K562 (cell line): ENCODE data around the gene OSBPL10. TPM values are rescaled to one million over a fixed set of nuclear protein-coding genes. Genes with fewer than 3 reads are reported as not detected.

ENCODE experiments used
- ATAC-seq: fragments of 200-7000 bp; cut with Tn5 transposase; 3 replicates; pipeline ENCODE4 v1.9.1; 2020; ENCODE audit warnings: moderate library complexity
- BruUV-seq: library from RNA; stranded (reverse); fragments of 400-500 nt; replicated peaks from 2 replicates; lab custom pipeline; 2021; lab: Mats Ljungman, UMichigan
- CTCF ChIA-PET: fragments of 300-600 bp; formaldehyde crosslinking; extraction: SDS; loops from one replicate; lab custom pipeline; 2021; ENCODE audit warnings: low intra/inter-chr PET ratio; lab: Yijun Ruan, JAX
- POLR2A ChIA-PET: fragments of 300-600, 350-650 bp; sonication (Branson Sonifier 250); formaldehyde crosslinking; extraction: SDS; loops from one replicate; lab custom pipeline; 2021; ENCODE audit warnings: antibody characterized with exemption, inconsistent platforms; lab: Yijun Ruan, JAX
- DNase-seq, 4 experiments: peaks; one replicate each; pipeline versions ENCODE4 v3.0.0 to v3.0.0-alpha.2; 2011 to 2018; ENCODE audit warnings: low spot score in 3 of 4, mixed read lengths in 3 of 4; ENCODE audit errors: extremely low read depth in 1 of 4
- FAIRE-seq: peaks from 2 replicates; lab custom pipeline; 2011; peaks lifted over from hg19 to GRCh38; lab: Jason Lieb, UNC
- H2AFZ ChIP-seq: 2 replicates; pipeline ENCODE4 v1.6.0; 2011; ENCODE audit warnings: low read depth, low read length, control low read depth, inconsistent platforms
- H3K27ac ChIP-seq: fragments of 200-600 bp; 3 replicates; pipeline ENCODE4 v1.8.0; 2011; ENCODE audit warnings: low read depth, mild to moderate bottlenecking, control low read depth, inconsistent platforms, low read length, moderate library complexity, mixed read lengths; ENCODE audit errors: extremely low read depth
- H3K27me3 ChIP-seq, 2 experiments: fragments of 300-600 bp in 1 of 2; 2 replicates in 1 of 2; 3 replicates in 1 of 2; pipeline versions ENCODE4 v1.6.0 to v1.8.0; 2011; ENCODE audit warnings: inconsistent platforms in 2 of 2, low read length in 2 of 2, mild to moderate bottlenecking in 1 of 2, mixed read lengths in 1 of 2, moderate library complexity in 1 of 2; ENCODE audit not compliant: control insufficient read depth in 2 of 2, insufficient read depth in 2 of 2
- H3K36me3 ChIP-seq: fragments of 300-600 bp; 3 replicates; pipeline ENCODE4 v1.8.0; 2011; ENCODE audit warnings: mild to moderate bottlenecking, low read length, inconsistent platforms; ENCODE audit not compliant: control insufficient read depth, insufficient read depth
- H3K4me1 ChIP-seq, 2 experiments: fragments of 200-600 bp in 1 of 2; replicated peaks in 1 of 2; 2 replicates in 1 of 2; 3 replicates in 1 of 2; pipeline versions ENCODE4 v1.5.1 to v1.8.0; 2011; ENCODE audit warnings: inconsistent platforms in 2 of 2, low read length in 2 of 2, mild to moderate bottlenecking in 1 of 2, mixed read lengths in 1 of 2, moderate library complexity in 1 of 2; ENCODE audit not compliant: control insufficient read depth in 2 of 2, insufficient read depth in 2 of 2
- H3K4me2 ChIP-seq: 2 replicates; pipeline ENCODE4 v1.6.1; 2011; ENCODE audit warnings: low read length, control low read depth, inconsistent platforms, mixed read lengths; ENCODE audit not compliant: insufficient read depth
- H3K4me3 ChIP-seq: fragments of 200-600 bp; sonication (generic), shearing (Covaris generic); 2 replicates; pipeline ENCODE4 v1.5.1; 2016; ENCODE audit warnings: control low read depth, inconsistent platforms
- H3K79me2 ChIP-seq: fragments of 200-600 bp; 3 replicates; pipeline ENCODE4 v1.8.0; 2011; ENCODE audit warnings: low read length, inconsistent platforms; ENCODE audit not compliant: control insufficient read depth, insufficient read depth
- H3K9ac ChIP-seq, 2 experiments: 2 replicates each; pipeline versions ENCODE4 v1.6.0 to v1.6.1; 2011; ENCODE audit warnings: low read depth in 2 of 2, low read length in 2 of 2, control low read depth in 1 of 2, inconsistent platforms in 1 of 2, mild to moderate bottlenecking in 1 of 2, mixed read lengths in 1 of 2; ENCODE audit not compliant: insufficient read depth in 1 of 2
- H3K9me1 ChIP-seq: one replicate; pipeline ENCODE4 v1.6.0; 2011; ENCODE audit warnings: inconsistent platforms, mild to moderate bottlenecking, low read length, moderate library complexity; ENCODE audit not compliant: control insufficient read depth, insufficient read depth
- H3K9me3 ChIP-seq: replicated peaks from 2 replicates; pipeline ENCODE4 v1.5.1; 2011; ENCODE audit warnings: low read depth, low read length, inconsistent platforms; ENCODE audit not compliant: control insufficient read depth, insufficient read depth
- H4K20me1 ChIP-seq: replicated peaks from 2 replicates; pipeline ENCODE4 v1.6.1; 2011; ENCODE audit warnings: low read length, inconsistent platforms, mixed read lengths; ENCODE audit not compliant: control insufficient read depth, insufficient read depth
- ETV6 ChIP-seq, 3 experiments: fragments of 150-350 bp in 1 of 3; sonication (generic) in 1 of 3; formaldehyde crosslinking in 1 of 3; IDR thresholded peaks; 2 replicates each; pipeline versions ENCODE4 v1.6.1 to v1.8.0; 2014 to 2022; ENCODE audit warnings: borderline replicate concordance in 2 of 3, low read depth in 2 of 3, antibody characterized with exemption in 1 of 3, low read length in 1 of 3, mild to moderate bottlenecking in 1 of 3, missing genetic modification reagents in 1 of 3
- RNF2 ChIP-seq: sonication (generic); IDR thresholded peaks from 2 replicates; pipeline ENCODE4 v1.6.1; 2016
- SIX5 ChIP-seq, 2 experiments: IDR thresholded peaks; 2 replicates each; pipeline ENCODE4 v1.6.1; 2011; ENCODE audit warnings: low read length in 2 of 2, borderline replicate concordance in 1 of 2, low read depth in 1 of 2, mild to moderate bottlenecking in 1 of 2, moderate library complexity in 1 of 2; ENCODE audit not compliant: insufficient read depth in 1 of 2
- ZNF217 ChIP-seq: sonication (generic); formaldehyde crosslinking; IDR thresholded peaks from 2 replicates; pipeline ENCODE4 v1.8.0; 2022; ENCODE audit warnings: mild to moderate bottlenecking, missing genetic modification reagents
- ZNF232 ChIP-seq: sonication (generic); formaldehyde crosslinking; IDR thresholded peaks from 2 replicates; pipeline ENCODE4 v1.8.0; 2022; ENCODE audit warnings: mild to moderate bottlenecking, missing genetic modification reagents
- WGBS: fragments of 100-300 bp; shearing (Covaris generic); methylation state at CpG from one replicate; pipeline ENCODE4 v1.1.6; 2016; ENCODE audit warnings: low coverage, mixed read lengths; ENCODE audit not compliant: insufficient coverage; ENCODE audit errors: missing lambda C conversion rate; 5-methylcytosine and 5-hydroxymethylcytosine counted together
- in situ Hi-C: fragments of 300-500 bp; cut with MboI; formaldehyde crosslinking; loops from 4 replicates; pipeline ENCODE4 v1.15.0; 2018; ENCODE audit warnings: inconsistent platforms, mixed read lengths
- intact Hi-C: fragments of 100-400 bp; cut with micrococcal nuclease; formaldehyde crosslinking; loops from 2 replicates; pipeline ENCODE4 v1.14.2; 2022
- polyA plus RNA-seq, 8 experiments: library from polyadenylated mRNA; depleted of rRNA in 4 of 8; stranded (reverse) in 5 of 8; unstranded in 3 of 8; fragments of >200 nt; fragmentation: Nextera tagmentation in 2 of 8; fragmentation: Illumina TruSeq in 1 of 8; extraction: Ambion mirVana in 2 of 8; extraction: Trizol in 1 of 8; gene quantifications; 2 replicates each; pipeline versions ENCODE4 v1.2.1 to v1.2.3, GENCODE V29; 2011 to 2014; ENCODE audit warnings: inconsistent platforms in 1 of 8, missing spikeins in 1 of 8
- total RNA-seq, 7 experiments: library from RNA; depleted of rRNA in 6 of 7; stranded (reverse); fragments of >200 nt in 6 of 7; fragmentation: Illumina TruSeq in 2 of 7; extraction: Trizol in 2 of 7; gene quantifications; 2 replicates each; pipeline versions ENCODE4 v1.2.1 to v1.2.3, GENCODE V29; 2011 to 2021; ENCODE audit warnings: low replicate concordance in 1 of 7
- TF ChIP-seq, protein P1 (sequence below): fragments of 250-450 bp; sonication (Bioruptor Pico); IDR thresholded peaks from 2 replicates; pipeline ENCODE4 v1.8.0; 2021; ENCODE audit warnings: moderate library complexity, mild to moderate bottlenecking, inconsistent platforms
- TF ChIP-seq, protein P2 (sequence below), 2 experiments: IDR thresholded peaks; 2 replicates each; pipeline ENCODE4 v1.6.1; 2012; ENCODE audit warnings: improper control_type of control experiment in 2 of 2, low read depth in 2 of 2, low read length in 2 of 2, borderline replicate concordance in 1 of 2
- TF ChIP-seq, protein P3 (sequence below): fragments of 450-650 bp; IDR thresholded peaks from 2 replicates; pipeline ENCODE4 v1.6.1; 2018; ENCODE audit not compliant: partially characterized antibody
- TF ChIP-seq, protein P4 (sequence below): fragments of 450-650 bp; formaldehyde crosslinking; IDR thresholded peaks from 2 replicates; pipeline ENCODE4 v1.4.0; 2020; ENCODE audit warnings: mild to moderate bottlenecking, mixed read lengths
- TF ChIP-seq, protein P5 (sequence below): fragments of 450-650 bp; formaldehyde crosslinking; IDR thresholded peaks from 2 replicates; pipeline ENCODE4 v1.4.0; 2022; ENCODE audit warnings: missing genetic modification characterization

OSBPL10 gene
- total and polyA plus RNA-seq, 9 of the 15 experiments (the other 6 are each of a cell fraction or from before 2014, with no cell fraction given), result 0.03 to 0.19 (median 0.14) TPM; not detected in 2

DNA sequence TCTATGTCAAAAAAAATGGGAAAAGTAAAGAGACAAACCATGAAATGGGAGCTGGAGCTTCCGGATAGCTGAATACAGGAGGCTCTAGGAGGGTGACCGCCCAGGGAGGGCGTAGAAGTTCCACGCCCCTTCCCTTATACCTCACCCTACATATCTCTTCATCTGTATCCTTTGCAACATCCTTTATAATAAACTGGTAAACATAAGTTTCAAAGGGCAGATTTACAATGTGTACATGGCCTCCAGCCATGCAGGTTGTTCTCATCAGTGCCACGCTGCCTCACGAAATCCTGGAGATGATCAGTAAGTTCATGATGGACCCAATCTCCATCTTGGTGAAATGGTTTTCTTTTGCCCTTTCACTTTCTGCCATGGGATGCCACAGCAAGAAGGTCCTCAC is 121.8 kb downstream of the OSBPL10 start:
- Histone ChIP-seq H3K27me3 (no peaks in the 10 kb centered on the region), H3K4me3 (no peak overlapping the region), H3K27ac (no peak overlapping the region), H3K9me3 (no peaks in the 10 kb centered on the region), H4K20me1 (no peaks in the 10 kb centered on the region), H2AFZ (no peak overlapping the region), H3K79me2 (no peaks in the 10 kb centered on the region), H3K9me1 (no peaks in the 10 kb centered on the region), H3K36me3 (no peaks in the 10 kb centered on the region), H3K9ac (no peak overlapping the region), H3K4me1 (no peaks in the 10 kb centered on the region), H3K4me2 (no peak overlapping the region)
- WGBS, result 0% methylated on average over 6 of the region's 6 CpGs
- intact Hi-C loops, result no loop called here
- FAIRE-seq (no peak), ATAC-seq (no peak), DNase-seq (no peak)
- BruUV-seq, result no TSS peak
- ChIA-PET POLR2A (no interaction called here), CTCF (no interaction called here)
- in situ Hi-C loops, result no loop called here
- TF ChIP-seq, protein P1, sequence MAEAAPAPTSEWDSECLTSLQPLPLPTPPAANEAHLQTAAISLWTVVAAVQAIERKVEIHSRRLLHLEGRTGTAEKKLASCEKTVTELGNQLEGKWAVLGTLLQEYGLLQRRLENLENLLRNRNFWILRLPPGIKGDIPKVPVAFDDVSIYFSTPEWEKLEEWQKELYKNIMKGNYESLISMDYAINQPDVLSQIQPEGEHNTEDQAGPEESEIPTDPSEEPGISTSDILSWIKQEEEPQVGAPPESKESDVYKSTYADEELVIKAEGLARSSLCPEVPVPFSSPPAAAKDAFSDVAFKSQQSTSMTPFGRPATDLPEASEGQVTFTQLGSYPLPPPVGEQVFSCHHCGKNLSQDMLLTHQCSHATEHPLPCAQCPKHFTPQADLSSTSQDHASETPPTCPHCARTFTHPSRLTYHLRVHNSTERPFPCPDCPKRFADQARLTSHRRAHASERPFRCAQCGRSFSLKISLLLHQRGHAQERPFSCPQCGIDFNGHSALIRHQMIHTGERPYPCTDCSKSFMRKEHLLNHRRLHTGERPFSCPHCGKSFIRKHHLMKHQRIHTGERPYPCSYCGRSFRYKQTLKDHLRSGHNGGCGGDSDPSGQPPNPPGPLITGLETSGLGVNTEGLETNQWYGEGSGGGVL, result no peak
- TF ChIP-seq, protein P2, sequence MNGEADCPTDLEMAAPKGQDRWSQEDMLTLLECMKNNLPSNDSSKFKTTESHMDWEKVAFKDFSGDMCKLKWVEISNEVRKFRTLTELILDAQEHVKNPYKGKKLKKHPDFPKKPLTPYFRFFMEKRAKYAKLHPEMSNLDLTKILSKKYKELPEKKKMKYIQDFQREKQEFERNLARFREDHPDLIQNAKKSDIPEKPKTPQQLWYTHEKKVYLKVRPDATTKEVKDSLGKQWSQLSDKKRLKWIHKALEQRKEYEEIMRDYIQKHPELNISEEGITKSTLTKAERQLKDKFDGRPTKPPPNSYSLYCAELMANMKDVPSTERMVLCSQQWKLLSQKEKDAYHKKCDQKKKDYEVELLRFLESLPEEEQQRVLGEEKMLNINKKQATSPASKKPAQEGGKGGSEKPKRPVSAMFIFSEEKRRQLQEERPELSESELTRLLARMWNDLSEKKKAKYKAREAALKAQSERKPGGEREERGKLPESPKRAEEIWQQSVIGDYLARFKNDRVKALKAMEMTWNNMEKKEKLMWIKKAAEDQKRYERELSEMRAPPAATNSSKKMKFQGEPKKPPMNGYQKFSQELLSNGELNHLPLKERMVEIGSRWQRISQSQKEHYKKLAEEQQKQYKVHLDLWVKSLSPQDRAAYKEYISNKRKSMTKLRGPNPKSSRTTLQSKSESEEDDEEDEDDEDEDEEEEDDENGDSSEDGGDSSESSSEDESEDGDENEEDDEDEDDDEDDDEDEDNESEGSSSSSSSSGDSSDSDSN (IDR thresholded peaks at IDR 0.05; ENCODE audit: borderline replicate concordance in 1 of 2, low read depth in 2 of 2, low read length in 2 of 2), result no peak
- TF ChIP-seq, protein P3, sequence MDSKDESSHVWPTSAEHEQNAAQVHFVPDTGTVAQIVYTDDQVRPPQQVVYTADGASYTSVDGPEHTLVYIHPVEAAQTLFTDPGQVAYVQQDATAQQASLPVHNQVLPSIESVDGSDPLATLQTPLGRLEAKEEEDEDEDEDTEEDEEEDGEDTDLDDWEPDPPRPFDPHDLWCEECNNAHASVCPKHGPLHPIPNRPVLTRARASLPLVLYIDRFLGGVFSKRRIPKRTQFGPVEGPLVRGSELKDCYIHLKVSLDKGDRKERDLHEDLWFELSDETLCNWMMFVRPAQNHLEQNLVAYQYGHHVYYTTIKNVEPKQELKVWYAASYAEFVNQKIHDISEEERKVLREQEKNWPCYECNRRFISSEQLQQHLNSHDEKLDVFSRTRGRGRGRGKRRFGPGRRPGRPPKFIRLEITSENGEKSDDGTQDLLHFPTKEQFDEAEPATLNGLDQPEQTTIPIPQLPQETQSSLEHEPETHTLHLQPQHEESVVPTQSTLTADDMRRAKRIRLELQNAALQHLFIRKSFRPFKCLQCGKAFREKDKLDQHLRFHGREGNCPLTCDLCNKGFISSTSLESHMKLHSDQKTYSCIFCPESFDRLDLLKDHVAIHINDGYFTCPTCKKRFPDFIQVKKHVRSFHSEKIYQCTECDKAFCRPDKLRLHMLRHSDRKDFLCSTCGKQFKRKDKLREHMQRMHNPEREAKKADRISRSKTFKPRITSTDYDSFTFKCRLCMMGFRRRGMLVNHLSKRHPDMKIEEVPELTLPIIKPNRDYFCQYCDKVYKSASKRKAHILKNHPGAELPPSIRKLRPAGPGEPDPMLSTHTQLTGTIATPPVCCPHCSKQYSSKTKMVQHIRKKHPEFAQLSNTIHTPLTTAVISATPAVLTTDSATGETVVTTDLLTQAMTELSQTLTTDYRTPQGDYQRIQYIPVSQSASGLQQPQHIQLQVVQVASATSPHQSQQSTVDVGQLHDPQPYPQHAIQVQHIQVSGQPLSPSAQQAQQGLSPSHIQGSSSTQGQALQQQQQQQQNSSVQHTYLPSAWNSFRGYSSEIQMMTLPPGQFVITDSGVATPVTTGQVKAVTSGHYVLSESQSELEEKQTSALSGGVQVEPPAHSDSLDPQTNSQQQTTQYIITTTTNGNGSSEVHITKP, result no peak
- no peak for TF ChIP-seq RNF2
- no peak for TF ChIP-seq ETV6 (IDR thresholded peaks at IDR 0.05; ENCODE audit: borderline replicate concordance in 1 of 2, low read depth in 2 of 2, low read length in 1 of 2)
- no peak for TF ChIP-seq ETV6 (CRISPR knock-in tag; IDR thresholded peaks at IDR 0.05; ENCODE audit: borderline replicate concordance)
- TF ChIP-seq SIX5 (IDR thresholded peaks at IDR 0.05; ENCODE audit: borderline replicate concordance in 1 of 2, insufficient read depth in 1 of 2, low read depth in 1 of 2, low read length in 2 of 2), result no peak
- TF ChIP-seq, protein P4, sequence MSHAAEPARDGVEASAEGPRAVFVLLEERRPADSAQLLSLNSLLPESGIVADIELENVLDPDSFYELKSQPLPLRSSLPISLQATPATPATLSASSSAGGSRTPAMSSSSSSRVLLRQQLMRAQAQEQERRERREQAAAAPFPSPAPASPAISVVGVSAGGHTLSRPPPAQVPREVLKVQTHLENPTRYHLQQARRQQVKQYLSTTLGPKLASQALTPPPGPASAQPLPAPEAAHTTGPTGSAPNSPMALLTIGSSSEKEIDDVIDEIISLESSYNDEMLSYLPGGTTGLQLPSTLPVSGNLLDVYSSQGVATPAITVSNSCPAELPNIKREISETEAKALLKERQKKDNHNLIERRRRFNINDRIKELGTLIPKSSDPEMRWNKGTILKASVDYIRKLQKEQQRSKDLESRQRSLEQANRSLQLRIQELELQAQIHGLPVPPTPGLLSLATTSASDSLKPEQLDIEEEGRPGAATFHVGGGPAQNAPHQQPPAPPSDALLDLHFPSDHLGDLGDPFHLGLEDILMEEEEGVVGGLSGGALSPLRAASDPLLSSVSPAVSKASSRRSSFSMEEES (CRISPR knock-in tag), result no peak
- TF ChIP-seq, protein P5, sequence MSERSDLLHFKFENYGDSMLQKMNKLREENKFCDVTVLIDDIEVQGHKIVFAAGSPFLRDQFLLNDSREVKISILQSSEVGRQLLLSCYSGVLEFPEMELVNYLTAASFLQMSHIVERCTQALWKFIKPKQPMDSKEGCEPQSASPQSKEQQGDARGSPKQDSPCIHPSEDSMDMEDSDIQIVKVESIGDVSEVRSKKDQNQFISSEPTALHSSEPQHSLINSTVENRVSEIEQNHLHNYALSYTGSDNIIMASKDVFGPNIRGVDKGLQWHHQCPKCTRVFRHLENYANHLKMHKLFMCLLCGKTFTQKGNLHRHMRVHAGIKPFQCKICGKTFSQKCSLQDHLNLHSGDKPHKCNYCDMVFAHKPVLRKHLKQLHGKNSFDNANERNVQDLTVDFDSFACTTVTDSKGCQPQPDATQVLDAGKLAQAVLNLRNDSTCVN (CRISPR knock-in tag), result no peak
- TF ChIP-seq ZNF217 (CRISPR knock-in tag), result no peak
- no peak for TF ChIP-seq ZNF232 (CRISPR knock-in tag)
